Fibroblast of upper back skin (primary cell): ENCODE results near the gene DDX3Y.

Source experiments
- DNase-seq: peaks from one replicate; pipeline ENCODE4 v3.0.0-alpha.2; 2013

DDX3Y gene

DNA sequence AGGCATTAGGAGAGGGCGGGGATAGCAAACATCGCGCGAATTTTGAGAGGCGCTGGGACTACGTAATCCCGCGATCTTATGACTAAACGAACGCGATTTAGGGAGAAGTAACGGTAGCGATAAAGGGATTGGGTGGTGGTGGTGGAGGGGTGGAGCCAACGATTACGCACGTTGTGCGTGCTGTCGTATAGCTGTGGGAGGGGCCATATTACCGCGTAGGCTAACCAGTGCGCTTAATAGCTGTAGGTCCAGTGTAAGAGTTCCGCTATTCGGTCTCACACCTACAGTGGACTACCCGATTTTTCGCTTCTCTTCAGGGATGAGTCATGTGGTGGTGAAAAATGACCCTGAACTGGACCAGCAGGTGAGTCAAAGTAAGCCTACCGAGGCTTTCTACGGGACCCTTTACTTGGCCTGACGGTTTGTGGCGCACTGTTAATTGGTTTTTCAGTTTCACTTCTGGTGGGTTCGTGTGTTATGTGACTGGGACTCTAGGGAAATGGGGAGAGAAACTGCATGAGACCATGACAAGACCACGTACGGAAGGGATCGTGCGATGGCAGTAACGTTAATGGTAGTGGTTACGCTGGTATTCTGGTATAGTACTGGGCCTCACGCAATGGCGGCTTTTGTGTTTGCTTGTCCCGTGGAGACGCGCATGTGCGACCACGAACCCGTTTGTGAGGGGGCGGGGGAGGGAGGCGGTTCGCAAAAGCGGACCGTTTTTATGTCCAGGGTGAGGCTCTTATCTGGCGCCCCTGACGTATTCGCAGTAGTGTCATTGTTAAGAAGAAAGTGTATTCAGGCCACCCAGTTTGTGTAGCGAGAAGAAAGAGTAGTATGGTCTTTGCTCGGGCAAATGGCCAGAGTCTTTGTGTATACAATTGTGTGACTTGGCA lies at the start of gene DDX3Y:
Gene DDX3Y, plus strand, starts transcription at position 251 of the 899 bp plus-strand sequence. Its CDS starts 69 bp downstream, at position 320.
- DNase-seq: peak; percentile 94

DNA sequence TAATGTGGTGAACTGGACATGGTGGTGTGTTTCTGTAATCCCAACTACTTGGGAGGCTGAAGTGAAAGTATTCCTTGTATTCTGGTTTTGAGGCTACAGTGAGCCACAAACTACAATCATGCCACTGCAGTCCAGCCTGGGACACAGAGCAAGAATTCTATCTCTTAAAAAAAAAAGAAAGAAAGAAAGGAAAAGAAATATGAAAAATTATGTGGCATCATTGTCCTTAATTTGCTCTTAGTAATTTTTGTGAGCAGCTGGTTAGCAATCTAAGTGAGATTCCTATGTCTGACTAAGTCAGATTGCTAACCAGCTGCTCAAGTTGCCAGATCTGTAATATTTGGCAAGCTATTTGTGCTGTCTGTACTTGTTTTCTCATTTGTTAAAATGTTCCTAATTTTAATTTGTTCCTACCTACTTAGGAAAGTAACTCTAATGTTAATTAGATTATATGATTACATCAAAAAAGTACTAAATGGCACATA lies 48.8 kb upstream of the DDX3Y start:
- DNase-seq: peak; percentile 39

DNA sequence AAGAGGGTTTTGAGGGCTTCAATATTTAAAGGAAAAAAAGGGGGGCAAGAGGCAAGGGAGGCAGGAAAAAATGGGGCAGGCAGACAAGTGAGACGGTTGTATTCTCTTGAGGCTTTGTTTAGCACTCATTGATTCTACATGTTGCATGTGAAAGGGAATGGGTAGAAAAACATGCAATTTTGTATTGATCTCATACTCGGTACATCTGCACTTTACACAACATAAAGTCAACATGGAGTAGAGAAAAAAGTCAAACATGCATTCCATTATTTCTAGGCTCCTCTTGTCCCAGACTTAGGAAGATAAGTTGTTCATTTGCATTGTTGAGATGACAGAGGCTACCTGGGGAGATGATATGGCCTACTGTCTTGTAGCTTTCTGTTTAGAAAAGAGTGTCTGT lies 36.7 kb upstream of the DDX3Y start:
- no peak for DNase-seq

DNA sequence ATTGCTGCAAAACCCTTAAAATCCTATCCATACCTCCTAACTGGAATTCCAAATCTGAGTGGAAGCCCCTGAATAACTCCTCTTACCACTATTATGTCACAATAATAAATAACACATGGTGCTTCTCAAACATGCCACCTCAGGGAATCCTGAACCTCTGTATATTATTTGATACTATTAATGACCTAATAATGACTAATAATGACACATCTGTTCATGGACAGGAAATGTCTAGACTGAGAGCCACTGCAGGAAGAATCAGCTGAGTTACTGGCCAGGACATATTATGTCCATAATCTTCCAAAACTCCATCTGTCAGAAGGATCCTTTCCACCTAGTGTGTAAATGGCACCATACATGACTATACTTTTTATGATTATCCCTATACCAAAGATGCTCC lies 7.7 kb upstream of the DDX3Y start:
- DNase-seq: no peak

DNA sequence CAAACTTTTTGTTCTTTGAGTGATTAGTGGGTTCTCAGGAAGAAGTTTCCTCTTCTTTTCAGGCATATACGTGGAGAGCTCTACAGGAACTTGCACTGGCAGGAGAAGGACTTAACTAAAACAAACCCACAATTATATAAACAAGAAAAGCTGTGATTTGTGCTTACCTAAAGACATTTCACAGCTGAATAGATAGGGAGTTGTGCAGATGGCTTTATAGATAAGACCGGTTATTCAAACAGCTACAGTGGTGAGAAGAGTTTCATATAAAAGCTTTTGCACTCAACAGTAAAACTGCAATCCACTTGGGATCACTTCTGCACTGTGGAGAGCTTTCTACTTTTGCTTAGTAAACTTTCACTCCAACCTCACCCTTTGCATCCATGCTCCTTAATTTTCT lies 6.1 kb upstream of the DDX3Y start:
- DNase-seq: no peak

DNA sequence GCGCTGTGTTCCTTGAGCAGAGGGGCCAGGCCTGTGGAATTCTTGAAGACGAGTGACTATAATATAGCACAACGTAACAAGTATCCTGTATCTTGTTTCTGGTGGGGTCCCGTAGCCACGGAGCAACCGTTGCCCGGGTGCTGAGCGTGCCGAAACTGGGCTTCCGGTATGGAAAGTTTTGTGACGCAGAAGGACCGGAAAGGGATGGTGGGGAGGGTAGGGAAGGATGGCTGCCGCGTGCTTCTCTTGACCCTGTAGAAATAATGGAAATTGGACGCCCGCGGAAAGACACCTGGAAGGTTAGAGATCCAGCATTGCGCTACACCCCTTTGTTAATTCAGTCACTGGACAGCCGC lies 827 bp downstream of the DDX3Y start:
- DNase-seq: peak; percentile 68

DNA sequence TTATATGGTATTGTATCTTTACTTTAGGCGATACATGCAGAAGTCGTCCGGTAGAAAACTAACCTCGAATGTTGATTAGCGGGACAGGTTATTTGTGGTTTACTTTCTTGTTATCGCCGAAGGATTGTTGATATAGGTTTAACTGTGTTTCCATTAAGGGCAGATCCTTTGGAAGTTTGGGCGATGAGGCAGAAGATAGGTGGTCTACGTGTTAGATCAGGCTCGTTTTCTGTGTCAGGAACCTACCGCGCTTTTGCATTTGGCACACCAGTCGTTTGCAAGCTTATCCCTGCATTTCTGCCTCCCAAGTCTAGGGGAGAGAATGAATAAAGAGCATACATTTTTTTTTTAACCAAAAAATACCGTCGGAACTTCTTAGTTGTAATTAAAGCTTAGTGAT lies 1.2 kb downstream of the DDX3Y start:
- DNase-seq: peak; percentile 2

DNA sequence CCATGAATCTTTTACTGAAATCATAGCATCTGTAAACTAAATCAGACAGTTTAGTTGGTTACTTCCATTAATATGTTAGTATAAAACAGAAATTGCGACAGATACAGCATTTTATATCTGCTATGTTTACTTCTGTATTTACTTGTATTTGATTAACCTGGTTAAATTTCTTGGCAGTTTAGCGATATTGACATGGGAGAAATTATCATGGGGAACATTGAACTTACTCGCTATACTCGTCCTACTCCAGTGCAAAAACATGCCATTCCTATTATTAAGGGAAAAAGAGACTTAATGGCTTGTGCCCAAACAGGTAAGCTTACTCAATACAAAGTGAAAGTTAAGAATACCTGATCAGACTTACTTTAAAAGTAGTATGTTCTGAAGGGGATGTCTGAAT lies 8.9 kb downstream of the DDX3Y start:
- no peak for DNase-seq

DNA sequence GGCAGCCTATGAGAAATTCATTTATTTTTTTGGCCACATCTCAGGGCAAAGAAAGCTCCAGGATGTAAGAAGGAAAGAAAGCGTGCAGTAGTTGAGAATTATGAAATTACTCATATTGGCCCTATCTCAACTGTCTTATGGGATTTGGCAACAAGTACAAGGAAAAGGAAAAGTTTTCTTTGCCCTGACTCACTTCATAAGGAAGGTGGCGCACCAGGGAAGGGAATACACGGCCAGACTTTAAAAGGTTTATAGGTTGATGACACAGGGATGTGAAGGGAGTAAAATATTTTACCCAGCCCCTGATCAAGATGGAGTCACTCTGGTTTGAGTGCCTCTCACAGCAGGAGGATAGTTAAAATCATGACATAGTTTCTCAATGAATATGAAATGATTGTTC lies 23.4 kb downstream of the DDX3Y start:
- DNase-seq: peak; percentile 67

DNA sequence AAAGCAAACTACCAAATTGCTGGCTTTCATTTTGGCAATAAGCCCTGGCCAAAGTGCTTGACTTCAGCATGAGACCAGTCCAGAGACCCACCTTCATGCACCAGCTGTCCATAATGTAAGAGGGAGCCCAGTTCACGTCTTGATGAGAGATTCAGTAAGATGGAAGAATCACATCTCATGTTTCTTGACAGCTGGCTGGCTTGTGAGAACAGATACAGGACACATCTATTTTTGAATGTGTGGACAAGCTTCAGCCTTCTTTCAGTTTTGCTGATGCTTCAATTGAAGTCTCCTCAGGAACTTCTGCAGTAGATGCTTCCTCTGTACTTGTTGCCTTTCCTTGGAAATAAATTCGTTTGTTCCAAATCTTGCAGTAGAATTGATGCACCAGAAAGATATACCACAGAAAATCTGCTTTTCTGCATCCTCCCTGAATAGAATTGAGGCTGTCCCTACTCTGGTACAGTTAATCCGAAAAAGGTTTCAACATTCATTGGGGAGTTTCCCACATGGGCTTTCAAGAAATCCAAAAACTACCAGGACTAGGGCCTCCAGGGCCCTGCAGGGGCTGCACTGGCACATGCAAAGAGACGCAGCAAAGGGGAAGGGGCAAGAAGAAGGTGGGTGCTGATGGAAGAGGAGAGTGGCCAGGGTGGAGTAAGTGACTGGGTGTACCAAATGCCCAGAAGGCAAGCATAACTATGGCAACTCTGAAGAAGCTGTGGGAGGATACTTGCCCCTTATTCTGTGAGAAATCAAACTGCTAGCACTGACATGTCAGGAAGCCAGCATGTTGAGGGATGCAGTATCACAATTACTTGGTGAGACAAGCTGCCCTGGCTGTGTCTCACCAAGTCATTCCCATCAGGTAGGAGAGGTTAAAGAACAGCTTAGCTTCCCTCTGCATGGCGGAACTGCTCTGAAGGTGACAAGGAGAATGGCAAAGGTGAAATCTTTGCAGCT lies 37.3 kb downstream of the DDX3Y start:
- DNase-seq: no peak
